Thoracic aorta (tissue), 2 donors: ENCODE data around the gene DGKH. TPM values are rescaled to one million over a fixed set of nuclear protein-coding genes. Genes with fewer than 3 reads are reported as not detected.

Source experiments
- ATAC-seq: fragments of 150-250 bp; one replicate; pipeline ENCODE4 v1.8.0; 2017; ENCODE audit warnings: low read depth; ENCODE audit not compliant: insufficient number of reproducible peaks, low FRiP score
- DNase-seq: peaks from one replicate; pipeline ENCODE4 v3.0.0-alpha.2; 2020; ENCODE audit warnings: low spot score
- H3K27ac ChIP-seq, 2 donors: fragments of 200-600 bp; sonication (generic); 1 replicate in 1 of 2; 2 replicates in 1 of 2; pipeline ENCODE4 v1.5.1; 2016; ENCODE audit warnings: mild to moderate bottlenecking in 2 of 2, moderate library complexity in 2 of 2
- H3K27me3 ChIP-seq: fragments of 200-600 bp; sonication (generic); replicated peaks from 2 replicates; pipeline ENCODE4 v1.6.0; 2016; ENCODE audit warnings: mild to moderate bottlenecking; ENCODE audit not compliant: insufficient read depth
- H3K36me3 ChIP-seq: fragments of 200-600 bp; sonication (generic); one replicate; pipeline ENCODE4 v1.5.1; 2016
- H3K4me1 ChIP-seq, 2 donors: fragments of 200-600 bp; sonication (generic); 1 replicate in 1 of 2; 2 replicates in 1 of 2; pipeline versions ENCODE4 v1.5.1 to v1.6.0; 2016; ENCODE audit warnings: low read depth in 2 of 2, mild to moderate bottlenecking in 1 of 2; ENCODE audit not compliant: control insufficient read depth in 1 of 2
- H3K4me3 ChIP-seq: fragments of 200-600 bp; sonication (generic); 2 replicates; pipeline ENCODE4 v1.5.1; 2016; ENCODE audit warnings: mild to moderate bottlenecking
- H3K9me3 ChIP-seq: fragments of 200-600 bp; sonication (generic); 2 replicates; pipeline ENCODE4 v1.5.1; 2016
- CTCF ChIP-seq: fragments of 200-600 bp; sonication (generic); IDR thresholded peaks from one replicate; pipeline ENCODE4 v1.5.1; 2019; ENCODE audit warnings: antibody characterized with exemption
- total RNA-seq, 2 donors: library from RNA; depleted of rRNA; stranded (reverse); fragments of >200 nt; gene quantifications; one replicate each; pipeline versions ENCODE4 v1.1.0 to v1.2.3, GENCODE V29; 2016

The DGKH gene
- total RNA-seq, 2 donors from 2014 or later = 18.3 to 37.8 TPM

- Histone ChIP-seq H3K27ac (no peak overlapping the region), H3K27me3 (no peaks in the 10 kb centered on the region), H3K36me3 (peaks cover 20% of the 10 kb centered on the region), H3K4me3 (no peak overlapping the region), H3K4me1 (no peaks in the 10 kb centered on the region), H3K9me3 (no peaks in the 10 kb centered on the region)
- DNase-seq (no peak), ATAC-seq (no peak)
- TF ChIP-seq CTCF = peak; percentile 14
These were observed 167.4 kb downstream of the DGKH start for GRCh38 chr13:42215578-42216421.

- Histone ChIP-seq H3K4me1 (no peaks in the 10 kb centered on the region), H3K27me3 (no peaks in the 10 kb centered on the region), H3K9me3 (no peaks in the 10 kb centered on the region), H3K4me3 (no peak overlapping the region), H3K27ac (no peak overlapping the region), H3K36me3 (peaks cover 17% of the 10 kb centered on the region)
- no peak for ATAC-seq
- no peak for DNase-seq
- no peak for TF ChIP-seq CTCF
These were observed 167.9 kb downstream of the DGKH start for GRCh38 chr13:42216422-42216735.

- H3K9me3 ChIP-seq = no peaks in the 10 kb centered on the region
- no peak overlapping the region for H3K4me3 ChIP-seq
- no peaks in the 10 kb centered on the region for H3K4me1 ChIP-seq
- ATAC-seq = no peak
- H3K27ac ChIP-seq = no peak overlapping the region
- peaks cover 19% of the 10 kb centered on the region for H3K36me3 ChIP-seq
- TF ChIP-seq CTCF = no peak
- H3K27me3 ChIP-seq = no peaks in the 10 kb centered on the region
- no peak for DNase-seq
These were observed 170.1 kb downstream of the DGKH start for GRCh38 chr13:42218576-42218975.

GRCh38 chr13:42219051-42219450 is 170.6 kb downstream of the DGKH start:
- DNase-seq = no peak
- peaks cover 16% of the 10 kb centered on the region for H3K36me3 ChIP-seq
- no peak for ATAC-seq

GRCh38 chr13:42219876-42220275 is 171.4 kb downstream of the DGKH start:
- Histone ChIP-seq H3K4me1 (no peaks in the 10 kb centered on the region), H3K27me3 (no peaks in the 10 kb centered on the region), H3K4me3 (no peak overlapping the region), H3K36me3 (peaks cover 18% of the 10 kb centered on the region), H3K27ac (no peak overlapping the region), H3K9me3 (no peaks in the 10 kb centered on the region)
- DNase-seq (no peak), ATAC-seq (no peak)
- no peak for TF ChIP-seq CTCF

More at GRCh38 chr13:42219051-42219450, 170.6 kb downstream of the DGKH start:
- Histone ChIP-seq H3K27me3 (no peaks in the 10 kb centered on the region), H3K9me3 (no peaks in the 10 kb centered on the region), H3K4me1 (no peaks in the 10 kb centered on the region), H3K27ac (no peak overlapping the region), H3K4me3 (no peak overlapping the region)
- TF ChIP-seq CTCF = no peak
